Fibroblast of skin of back (primary cell): ENCODE results near the gene ADGRL3.

Experiments
- DNase-seq: peaks from one replicate; pipeline ENCODE4 v3.0.0-alpha.2; 2013

The ADGRL3 gene

GRCh38 chr4:61427099-61427817 lies 227.1 kb downstream of the ADGRL3 start:
- no peak for DNase-seq

GRCh38 chr4:61427818-61428495 lies 227.8 kb downstream of the ADGRL3 start:
- DNase-seq = no peak

- no peak for DNase-seq
Measured at GRCh38 chr4:61428950-61429349, 228.8 kb downstream of the ADGRL3 start.

- no peak for DNase-seq
Measured at GRCh38 chr4:61431131-61431530, 231.0 kb downstream of the ADGRL3 start.

- no peak for DNase-seq
Measured at GRCh38 chr4:61437923-61438322, 237.8 kb downstream of the ADGRL3 start.

- no peak for DNase-seq
Measured at GRCh38 chr4:61440321-61440720, 240.2 kb downstream of the ADGRL3 start.

- no peak for DNase-seq
Measured at GRCh38 chr4:61442936-61443335, 242.8 kb downstream of the ADGRL3 start.

GRCh38 chr4:61443813-61444510 lies 243.8 kb downstream of the ADGRL3 start:
- peak; percentile 79 for DNase-seq

GRCh38 chr4:61445374-61446063 lies 245.4 kb downstream of the ADGRL3 start:
- no peak for DNase-seq

GRCh38 chr4:61446941-61447340 lies 246.8 kb downstream of the ADGRL3 start:
- DNase-seq = no peak

- DNase-seq = no peak
Measured at GRCh38 chr4:61447918-61448317, 247.8 kb downstream of the ADGRL3 start.

- no peak for DNase-seq
Measured at GRCh38 chr4:61451935-61452334, 251.8 kb downstream of the ADGRL3 start.

GRCh38 chr4:61461956-61462355 lies 261.8 kb downstream of the ADGRL3 start:
- no peak for DNase-seq

- peak; percentile 50 for DNase-seq
Measured at GRCh38 chr4:61462451-61463326, 262.6 kb downstream of the ADGRL3 start.

- DNase-seq = no peak
Measured at GRCh38 chr4:61468024-61468720, 268.0 kb downstream of the ADGRL3 start.

GRCh38 chr4:61473306-61473705 lies 273.2 kb downstream of the ADGRL3 start:
- no peak for DNase-seq

GRCh38 chr4:61478340-61478739 lies 278.2 kb downstream of the ADGRL3 start:
- no peak for DNase-seq

GRCh38 chr4:61485056-61485455 lies 284.9 kb downstream of the ADGRL3 start:
- DNase-seq = no peak

GRCh38 chr4:61489927-61490326 lies 289.8 kb downstream of the ADGRL3 start:
- DNase-seq = no peak

- DNase-seq = no peak
Measured at GRCh38 chr4:61493041-61493440, 292.9 kb downstream of the ADGRL3 start.

GRCh38 chr4:61493470-61493869 lies 293.3 kb downstream of the ADGRL3 start:
- peak; percentile 44 for DNase-seq
